H1 (cell line): ENCODE data around the gene ERVW-1. TPM values are rescaled to one million over a fixed set of nuclear protein-coding genes. Genes with fewer than 3 reads are reported as not detected.

Experiments used
- CTCF ChIA-PET: fragments of 300-600 bp; sonication (Branson Sonifier 250); formaldehyde crosslinking; loops from one replicate; lab custom pipeline; 2021; ENCODE audit not compliant: partially characterized antibody; lab: Charles Lee
- POLR2A ChIA-PET: fragments of 300-600 bp; sonication (Branson Sonifier 250); formaldehyde crosslinking; loops from one replicate; lab custom pipeline; 2021; ENCODE audit warnings: inconsistent platforms; ENCODE audit not compliant: partially characterized antibody; lab: Charles Lee
- DNase-seq, 2 experiments: peaks; one replicate each; pipeline versions ENCODE4 v3.0.0 to v3.0.0-alpha.2; 2010 to 2022; ENCODE audit warnings: low spot score in 2 of 2, low read depth in 1 of 2, mixed read lengths in 1 of 2
- FAIRE-seq: peaks from 2 replicates; lab custom pipeline; 2011; peaks lifted over from hg19 to GRCh38; lab: Jason Lieb, UNC
- H2AFZ ChIP-seq: 2 replicates; pipeline ENCODE4 v1.8.1; 2012; ENCODE audit warnings: low read length, inconsistent platforms
- H2AK5ac ChIP-seq: 2 replicates; pipeline ENCODE4 v1.6.1; 2013; ENCODE audit warnings: low read depth, low read length
- H2BK120ac ChIP-seq: replicated peaks from 2 replicates; pipeline ENCODE3; 2013; ENCODE audit warnings: low read depth, low read length, inconsistent platforms
- H2BK12ac ChIP-seq: 2 replicates; pipeline ENCODE4 v1.6.1; 2013; ENCODE audit warnings: low read depth, low read length
- H2BK15ac ChIP-seq: 2 replicates; pipeline ENCODE4 v1.6.1; 2013; ENCODE audit warnings: low read length
- H2BK20ac ChIP-seq: 2 replicates; pipeline ENCODE4 v1.6.1; 2013; ENCODE audit warnings: low read length
- H2BK5ac ChIP-seq: 2 replicates; pipeline ENCODE4 v1.6.1; 2013; ENCODE audit warnings: low read depth, low read length
- H3K14ac ChIP-seq: 2 replicates; pipeline ENCODE4 v1.6.1; 2013; ENCODE audit warnings: inconsistent platforms; ENCODE audit not compliant: insufficient read length
- H3K18ac ChIP-seq: 2 replicates; pipeline ENCODE4 v1.6.1; 2013; ENCODE audit warnings: low read length; ENCODE audit errors: extremely low read depth
- H3K23ac ChIP-seq: 2 replicates; pipeline ENCODE4 v1.6.1; 2013; ENCODE audit warnings: inconsistent platforms; ENCODE audit not compliant: insufficient read length
- H3K23me2 ChIP-seq: 2 replicates; pipeline ENCODE4 v1.6.1; 2013; ENCODE audit warnings: low read depth, low read length
- H3K27ac ChIP-seq: 2 replicates; pipeline ENCODE4 v1.6.1; 2011; ENCODE audit warnings: low read depth, low read length, inconsistent platforms
- H3K27me3 ChIP-seq, 4 experiments: replicated peaks in 1 of 4; 1 replicate in 1 of 4; 2 replicates in 3 of 4; pipeline versions ENCODE4 v1.6.1 to v1.8.1; 2011 to 2013; ENCODE audit warnings: low read length in 3 of 4, mild to moderate bottlenecking in 3 of 4, inconsistent platforms in 2 of 4, mixed read lengths in 2 of 4, moderate library complexity in 1 of 4; ENCODE audit not compliant: control insufficient read depth in 3 of 4, insufficient read depth in 3 of 4; ENCODE audit errors: extremely low read depth in 1 of 4
- H3K36me3 ChIP-seq, 4 experiments: 2 replicates each; pipeline versions ENCODE4 v1.6.1 to v1.8.1; 2011 to 2013; ENCODE audit warnings: mild to moderate bottlenecking in 4 of 4, low read length in 3 of 4, moderate library complexity in 2 of 4, control low read depth in 1 of 4, inconsistent platforms in 1 of 4; ENCODE audit not compliant: insufficient read depth in 4 of 4, control insufficient read depth in 2 of 4
- H3K4ac ChIP-seq: replicated peaks from 2 replicates; pipeline ENCODE3; 2013; ENCODE audit warnings: low read length, low read depth, mixed read lengths, inconsistent platforms; ENCODE audit not compliant: insufficient read length
- H3K4me1 ChIP-seq, 4 experiments: replicated peaks in 1 of 4; 1 replicate in 1 of 4; 2 replicates in 3 of 4; pipeline versions ENCODE4 v1.6.1 to v1.8.1; 2011 to 2013; ENCODE audit warnings: low read length in 3 of 4, inconsistent platforms in 2 of 4, mixed read lengths in 1 of 4; ENCODE audit not compliant: insufficient read depth in 4 of 4, control insufficient read depth in 3 of 4
- H3K4me2 ChIP-seq, 2 experiments: 2 replicates each; pipeline versions ENCODE4 v1.6.1 to v1.8.1; 2011 to 2013; ENCODE audit warnings: low read depth in 2 of 2, low read length in 2 of 2, control low read depth in 1 of 2, inconsistent platforms in 1 of 2, mild to moderate bottlenecking in 1 of 2; ENCODE audit not compliant: insufficient read depth in 1 of 2
- H3K4me3 ChIP-seq, 4 experiments: fragments of 200-600, 300-600 bp in 1 of 4; sonication (generic), shearing (Covaris generic), sonication (Bioruptor Twin) in 1 of 4; 2 replicates each; pipeline versions ENCODE4 v1.5.1 to v1.8.1; 2011 to 2016; ENCODE audit warnings: low read length in 4 of 4, low read depth in 3 of 4, control low read depth in 2 of 4, inconsistent platforms in 2 of 4, mild to moderate bottlenecking in 2 of 4, mixed read lengths in 1 of 4, moderate library complexity in 1 of 4; ENCODE audit not compliant: insufficient read depth in 2 of 4; ENCODE audit errors: extremely low read depth in 1 of 4
- H3K56ac ChIP-seq: replicated peaks from 2 replicates; pipeline ENCODE3; 2013; ENCODE audit warnings: low read depth, mild to moderate bottlenecking, mixed read lengths, low read length, inconsistent platforms; ENCODE audit not compliant: insufficient read length
- H3K79me1 ChIP-seq: 2 replicates; pipeline ENCODE4 v1.6.1; 2013; ENCODE audit warnings: low read depth, low read length, control low read depth
- H3K79me2 ChIP-seq, 2 experiments: 2 replicates each; pipeline versions ENCODE4 v1.6.1 to v1.8.1; 2012 to 2013; ENCODE audit warnings: low read length in 2 of 2, mild to moderate bottlenecking in 2 of 2, inconsistent platforms in 1 of 2; ENCODE audit not compliant: insufficient read depth in 2 of 2, control insufficient read depth in 1 of 2
- H3K9ac ChIP-seq, 4 experiments: replicated peaks in 1 of 4; 1 replicate in 1 of 4; 2 replicates in 3 of 4; pipeline versions ENCODE4 v1.6.1 to v1.8.1; 2011 to 2013; ENCODE audit warnings: low read depth in 3 of 4, low read length in 3 of 4, control low read depth in 2 of 4, mild to moderate bottlenecking in 2 of 4, moderate library complexity in 2 of 4, inconsistent platforms in 1 of 4; ENCODE audit errors: extremely low read depth in 1 of 4
- H3K9me3 ChIP-seq, 2 experiments: 2 replicates each; pipeline versions ENCODE4 v1.6.1 to v1.8.1; 2012 to 2013; ENCODE audit warnings: mild to moderate bottlenecking in 2 of 2, moderate library complexity in 2 of 2, control low read depth in 1 of 2, inconsistent platforms in 1 of 2, low read depth in 1 of 2, low read length in 1 of 2, mixed read lengths in 1 of 2; ENCODE audit not compliant: insufficient read depth in 2 of 2
- H4K20me1 ChIP-seq, 2 experiments: replicated peaks in 1 of 2; 2 replicates each; pipeline versions ENCODE3 to v1.8.1; 2011 to 2013; ENCODE audit warnings: inconsistent platforms in 2 of 2, low read length in 2 of 2, mild to moderate bottlenecking in 1 of 2; ENCODE audit not compliant: insufficient read depth in 2 of 2, control insufficient read depth in 1 of 2
- H4K5ac ChIP-seq: 2 replicates; pipeline ENCODE4 v1.6.1; 2013; ENCODE audit warnings: low read length, low read depth, mixed read lengths, inconsistent platforms; ENCODE audit not compliant: insufficient read length
- H4K8ac ChIP-seq: 2 replicates; pipeline ENCODE4 v1.8.0; 2013; ENCODE audit warnings: mild to moderate bottlenecking, moderate library complexity, low read length, inconsistent platforms; ENCODE audit not compliant: insufficient read depth; ENCODE audit errors: extremely low read depth
- H4K91ac ChIP-seq: replicated peaks from 2 replicates; pipeline ENCODE3; 2013; ENCODE audit warnings: low read length, mixed read lengths, inconsistent platforms; ENCODE audit not compliant: insufficient read length
- CBX5 ChIP-seq: fragments of 300-800, 300-1000 bp; sonication (generic); IDR thresholded peaks from 2 replicates; pipeline ENCODE4 v1.7.1; 2016; ENCODE audit warnings: antibody characterized with exemption, low read length, low read depth
- EP300 ChIP-seq, 2 experiments: IDR thresholded peaks; 1 replicate in 1 of 2; 2 replicates in 1 of 2; pipeline ENCODE4 v1.6.1; 2011 to 2012; ENCODE audit warnings: low read depth in 2 of 2, low read length in 2 of 2, mild to moderate bottlenecking in 2 of 2, borderline replicate concordance in 1 of 2, inconsistent platforms in 1 of 2, moderate library complexity in 1 of 2
- HDAC2 ChIP-seq, 2 experiments: fragments of 300-600 bp in 1 of 2; sonication (generic) in 1 of 2; IDR thresholded peaks; 2 replicates each; pipeline ENCODE4 v1.6.1; 2011 to 2012; ENCODE audit warnings: low read depth in 2 of 2, low read length in 2 of 2, mild to moderate bottlenecking in 2 of 2, moderate library complexity in 2 of 2, borderline replicate concordance in 1 of 2, inconsistent platforms in 1 of 2
- KDM1A ChIP-seq: fragments of 200-600, 300-600 bp; sonication (generic); IDR thresholded peaks from 2 replicates; pipeline ENCODE4 v1.7.1; 2016; ENCODE audit warnings: mild to moderate bottlenecking, low read length, borderline replicate concordance
- POLR2A ChIP-seq, 2 experiments: IDR thresholded peaks; 1 replicate in 1 of 2; 2 replicates in 1 of 2; pipeline ENCODE4 v1.6.1; 2011; ENCODE audit warnings: low read depth in 2 of 2, low read length in 2 of 2, mild to moderate bottlenecking in 2 of 2; ENCODE audit errors: control extremely low read depth in 1 of 2
- POLR2AphosphoS5 ChIP-seq: IDR thresholded peaks from 2 replicates; pipeline ENCODE4 v1.6.1; 2011; ENCODE audit warnings: low read depth, low read length
- TAF7 ChIP-seq: optimal IDR thresholded peaks from 2 replicates; pipeline ENCODE3; 2011; ENCODE audit warnings: low read depth, mild to moderate bottlenecking, inconsistent platforms, low read length, moderate library complexity, borderline replicate concordance
- WGBS, 2 experiments: shearing (Covaris generic) in 1 of 2; methylation state at CpG; one replicate each; pipeline versions ENCODE4 v1.1.6 to v1.1.7; 2013 to 2015; ENCODE audit warnings: low lambda C conversion rate in 2 of 2, mixed read lengths in 2 of 2, inconsistent platforms in 1 of 2, low coverage in 1 of 2, missing lambda C conversion rate in 1 of 2; ENCODE audit not compliant: insufficient replicate concordance in 2 of 2, insufficient coverage in 1 of 2, insufficient read length in 1 of 2; ENCODE audit errors: extremely low coverage in 1 of 2, missing lambda C conversion rate in 1 of 2; 5-methylcytosine and 5-hydroxymethylcytosine counted together
- polyA plus RNA-seq, 7 experiments: library from polyadenylated mRNA; depleted of rRNA in 3 of 7; stranded (reverse) in 5 of 7; unstranded in 2 of 7; fragments of >200 nt in 5 of 7; fragments of 200-250 nt in 2 of 7; gene quantifications; 1 replicate in 5 of 7; 2 replicates in 1 of 7; 4 replicates in 1 of 7; pipeline versions ENCODE4 v1.2.1 to v1.2.3, GENCODE V29; 2011 to 2013; ENCODE audit warnings: missing spikeins in 2 of 7, mixed read lengths in 2 of 7
- total RNA-seq: library from RNA; stranded (reverse); fragmentation: NEBNext Ultra II Directional; extraction: Animal tissue kit (Norgen Biotek cat#: 25700); gene quantifications from 2 replicates; pipeline ENCODE4 v1.2.1, GENCODE V29; 2021

Gene ERVW-1
- total and polyA plus RNA-seq, 2 of the 8 experiments (the other 6 are each of a cell fraction or from before 2014, with no cell fraction given): 0.08 TPM; not detected in 1

GRCh38 chr7:92506363-92506762, 28.6 kb upstream of the ERVW-1 start:
- no peak overlapping the region for H3K4me3 ChIP-seq
- H3K23me2 ChIP-seq: no peaks in the 10 kb centered on the region
- no peak overlapping the region for H2AFZ ChIP-seq
- H4K20me1 ChIP-seq: peaks cover 0 to 1% of the 10 kb centered on the region in 2 experiments
- H3K27me3 ChIP-seq: no peaks in the 10 kb centered on the region
- H3K36me3 ChIP-seq: peaks cover 0 to 30% (median 2%) of the 10 kb centered on the region in 4 experiments; a peak in 3 of 8 replicates
- DNase-seq (no peak), FAIRE-seq (no peak)
- no peak overlapping the region for H3K9ac ChIP-seq
- H2BK5ac ChIP-seq: no peak overlapping the region
- no peak overlapping the region for H3K18ac ChIP-seq
- TF ChIP-seq CBX5 (no peak), POLR2A (IDR thresholded peaks at IDR 0.05; ENCODE audit: control extremely low read depth in 1 of 2, low read depth in 2 of 2, low read length in 2 of 2) (no peak), HDAC2 (IDR thresholded peaks at IDR 0.05; ENCODE audit: borderline replicate concordance in 1 of 2, low read depth in 2 of 2, low read length in 2 of 2) (no peak), POLR2AphosphoS5 (no peak), EP300 (IDR thresholded peaks at IDR 0.05; ENCODE audit: borderline replicate concordance in 1 of 2, low read depth in 2 of 2, low read length in 2 of 2) (no peak), TAF7 (no peak), KDM1A (no peak)
- H3K4me2 ChIP-seq: no peak overlapping the region
- no peaks in the 10 kb centered on the region for H3K79me2 ChIP-seq
- 90% methylated on average over 2 of the region's 2 CpGs; no CpG with 5 or more reads in 1 of the 2 experiments for WGBS, 2 experiments
- H3K79me1 ChIP-seq: no peaks in the 10 kb centered on the region
- no peak overlapping the region for H3K23ac ChIP-seq
- no peak overlapping the region for H3K4ac ChIP-seq
- ChIA-PET CTCF (interaction anchor here (0.6 to 0.9 kb wide), 3 partner anchors 19 to 45 kb away, joined by 3 read pairs; no protein-coding TSS in a partner anchor), POLR2A (interaction anchor here (0.6 kb wide), 1 partner anchor 14 kb away, joined by 3 read pairs; no protein-coding TSS in a partner anchor)
- H2BK12ac ChIP-seq: no peak overlapping the region
- no peak overlapping the region for H2BK120ac ChIP-seq
- H3K14ac ChIP-seq: no peak overlapping the region
- H4K5ac ChIP-seq: no peak overlapping the region
- H2BK20ac ChIP-seq: no peak overlapping the region
- no peaks in the 10 kb centered on the region for H3K4me1 ChIP-seq
- H2AK5ac ChIP-seq: no peak overlapping the region
- no peak overlapping the region for H4K91ac ChIP-seq
- H3K27ac ChIP-seq: no peak overlapping the region
- H3K9me3 ChIP-seq: no peaks in the 10 kb centered on the region
- H2BK15ac ChIP-seq: no peak overlapping the region
- no peak overlapping the region for H4K8ac ChIP-seq
- H3K56ac ChIP-seq: no peak overlapping the region
